CD4-positive, alpha-beta T cell treated with Interleukin-4 for 1 hour (primary cell): Measurements from ENCODE around the gene ZIC5.

Experiments used
- DNase-seq, 2 donors: peaks; one replicate each; pipeline ENCODE4 v3.0.0-alpha.2; 2020 to 2022

The ZIC5 gene

GRCh38 chr13:99975626-99976025, 4.1 kb upstream of the ZIC5 start:
- peak in 1 of 2 donors; percentile 1 for DNase-seq

- peak in 1 of 2 donors; percentile 5 for DNase-seq
Measured at GRCh38 chr13:99974939-99975561, 3.5 kb upstream of the ZIC5 start.

DNA sequence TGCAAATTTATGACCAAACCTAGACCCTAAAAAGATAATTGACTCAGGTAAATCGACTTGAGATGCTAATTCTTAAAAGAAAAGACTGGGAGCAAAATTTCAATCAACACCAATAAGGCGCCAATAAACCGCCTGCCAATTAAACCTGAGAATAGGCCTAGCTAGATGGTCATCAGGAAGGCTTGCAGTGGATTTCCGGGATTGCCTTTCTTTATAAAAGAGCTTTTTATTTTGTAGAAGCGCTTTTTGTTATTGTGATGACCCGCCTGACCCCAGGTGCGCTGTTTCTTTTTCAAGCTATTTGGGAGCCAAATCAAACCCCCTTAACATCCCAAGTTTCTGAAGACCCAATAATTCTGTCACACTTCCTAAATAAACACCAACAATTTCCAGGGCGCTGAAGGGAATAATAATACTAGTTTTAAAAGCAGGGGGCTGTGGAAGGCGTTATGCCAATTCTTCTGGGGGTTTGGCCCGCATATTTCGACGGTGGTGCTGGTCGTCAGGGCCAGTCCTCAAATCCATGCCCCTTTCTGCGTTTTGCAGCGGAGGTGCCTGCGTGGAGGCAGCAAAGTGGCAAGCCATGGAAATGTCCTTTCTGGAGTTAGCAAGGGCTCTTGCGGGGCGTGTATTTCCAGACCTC, 2.9 kb upstream of the ZIC5 start:
- peak in 1 of 2 donors; percentile 1 for DNase-seq

DNA sequence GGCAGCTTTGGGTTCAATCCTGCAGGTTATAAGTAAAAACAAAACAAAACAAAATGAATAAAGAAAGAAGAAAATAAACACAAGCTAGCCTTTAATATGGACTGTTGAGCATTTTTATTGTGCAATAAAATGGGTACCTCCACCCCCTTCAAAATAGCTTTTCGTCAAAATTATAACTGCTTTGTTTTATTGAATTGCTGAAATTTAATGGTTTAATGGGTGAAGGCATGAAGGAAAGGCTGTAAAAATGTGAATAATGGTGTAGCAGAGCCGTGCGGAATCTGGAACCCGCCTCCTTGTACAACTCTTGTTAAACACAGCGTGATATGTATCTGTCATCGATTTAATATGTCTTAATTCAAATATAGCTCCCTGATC, 2.2 kb upstream of the ZIC5 start:
- no peak for DNase-seq

- no peak for DNase-seq
Measured at GRCh38 chr13:99973163-99973807, 1.7 kb upstream of the ZIC5 start.

DNA sequence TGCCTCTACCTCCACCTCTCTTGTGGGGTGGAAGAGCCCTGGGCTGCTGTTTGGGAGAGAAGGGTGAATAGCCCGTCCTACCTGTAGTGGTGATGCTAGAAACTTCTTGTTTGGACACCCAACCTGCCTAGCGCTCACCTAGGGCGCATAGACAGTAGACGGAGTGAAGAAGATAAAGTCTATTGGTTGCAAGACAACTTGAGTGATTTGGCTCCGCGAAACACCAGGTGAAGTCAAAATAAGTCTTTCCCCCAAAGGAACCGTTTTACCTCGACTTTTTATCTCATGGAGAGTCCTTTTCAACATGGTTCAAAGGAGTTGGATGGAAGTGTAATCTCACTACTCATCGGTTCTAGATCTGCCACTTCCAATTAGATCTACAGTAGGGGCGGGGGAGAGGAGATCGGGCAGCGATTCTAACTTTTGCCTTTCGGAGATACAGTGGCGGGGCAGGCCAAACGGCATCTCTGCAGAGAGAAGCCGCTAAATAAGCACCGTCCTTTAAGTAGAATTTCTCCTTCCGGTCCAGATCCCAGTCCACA, 694 bp upstream of the ZIC5 start:
- no peak for DNase-seq

DNA sequence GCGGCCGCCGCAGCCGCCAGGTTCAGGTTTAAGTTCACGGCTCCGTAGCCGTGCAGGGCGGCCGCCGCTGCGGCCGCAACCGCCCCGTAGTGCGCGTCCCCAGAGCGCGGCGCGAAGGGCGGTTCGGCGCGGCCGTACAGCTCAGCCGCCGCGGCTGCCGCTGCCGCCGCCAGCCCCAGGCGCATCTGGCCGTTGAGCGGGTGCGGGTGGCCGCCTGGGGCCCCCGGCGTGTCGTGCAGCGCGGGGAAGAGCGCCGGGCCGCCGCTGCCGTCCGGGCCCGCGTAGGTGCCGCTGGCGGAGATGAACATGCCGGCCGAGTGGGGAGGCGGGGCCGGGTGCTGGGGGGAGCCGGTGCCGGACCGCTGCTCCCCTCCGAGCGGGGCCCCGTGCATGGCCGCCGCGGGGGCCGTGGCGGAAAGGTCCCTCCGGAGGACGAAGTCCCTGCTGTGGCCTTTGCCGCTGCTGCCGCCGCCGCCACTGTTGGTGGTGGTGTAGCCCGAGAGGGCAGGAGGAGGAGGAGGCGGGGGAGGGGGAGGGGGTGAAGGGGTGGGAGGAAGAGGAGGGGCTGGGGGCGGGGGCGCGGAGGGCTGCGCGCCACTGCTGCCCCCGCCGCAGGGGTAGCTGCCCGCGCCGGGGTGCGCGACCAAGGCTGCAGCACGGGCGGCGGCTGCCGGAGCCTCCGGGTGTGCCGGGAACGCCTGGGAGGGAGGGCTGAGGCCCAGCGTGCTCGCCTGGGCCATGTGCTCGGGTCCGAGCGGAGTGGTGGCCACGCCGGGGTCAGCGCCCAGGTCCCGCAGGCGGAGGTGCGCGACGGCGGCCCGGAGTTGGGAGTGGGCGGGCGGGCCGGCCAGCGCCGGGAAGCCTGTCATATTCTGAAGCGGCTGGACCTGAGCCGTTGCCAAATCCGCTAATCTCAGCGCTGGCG, 654 bp downstream of the ZIC5 start:
- no peak for DNase-seq

GRCh38 chr13:99969919-99970650, 1.5 kb downstream of the ZIC5 start:
- no peak for DNase-seq

DNA sequence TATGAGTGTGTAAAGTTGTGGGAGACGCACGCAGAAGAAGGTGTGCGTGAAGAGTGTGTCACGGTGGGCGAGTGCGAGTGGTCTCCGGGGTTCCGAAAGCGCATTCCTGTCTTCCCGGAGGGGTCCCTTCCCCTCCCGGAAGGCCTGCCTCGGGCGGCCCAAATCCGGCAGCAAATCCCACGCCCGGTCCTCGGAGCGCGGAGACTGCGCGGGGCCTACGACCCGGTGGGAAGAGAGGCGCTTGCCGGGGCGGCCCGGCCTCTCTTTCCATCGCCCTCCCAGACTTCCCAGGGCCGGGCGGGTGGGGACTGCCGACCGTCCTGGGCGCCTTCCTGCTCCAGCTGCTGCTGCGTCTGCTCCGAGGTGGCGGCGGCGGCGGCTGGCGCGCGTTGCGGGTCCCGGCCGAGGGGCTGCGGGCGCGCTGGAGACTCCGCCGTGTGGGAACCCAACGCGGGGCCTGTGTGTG, 2.1 kb downstream of the ZIC5 start:
- DNase-seq = peak in 1 of 2 donors; percentile 10

GRCh38 chr13:99968521-99969452, 2.8 kb downstream of the ZIC5 start:
- DNase-seq = peak in 1 of 2 donors; percentile 9

- peak in 1 of 2 donors; percentile 6 for DNase-seq
Measured at GRCh38 chr13:99967869-99968520, 3.6 kb downstream of the ZIC5 start.

DNA sequence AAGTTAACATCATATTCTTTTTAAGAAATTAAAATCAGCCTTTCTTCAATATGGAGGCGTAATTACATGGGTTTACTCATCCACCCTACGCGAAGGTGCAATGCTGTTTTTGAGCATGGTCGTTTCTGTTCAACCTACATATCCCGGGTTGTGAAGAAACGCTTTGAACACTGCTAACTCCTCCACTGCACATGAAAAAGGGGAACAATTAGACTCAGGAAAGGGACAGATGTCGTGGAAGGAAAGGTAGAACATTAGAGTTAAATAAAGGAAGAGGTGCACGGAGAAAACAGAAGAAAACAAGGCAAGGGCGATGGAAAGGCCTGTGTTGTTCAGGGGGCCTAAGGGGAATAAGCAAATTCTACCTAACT, 4.1 kb downstream of the ZIC5 start:
- peak in 1 of 2 donors; percentile 3 for DNase-seq

GRCh38 chr13:99966064-99966805, 5.3 kb downstream of the ZIC5 start:
- peak in 1 of 2 donors; percentile 3 for DNase-seq

DNA sequence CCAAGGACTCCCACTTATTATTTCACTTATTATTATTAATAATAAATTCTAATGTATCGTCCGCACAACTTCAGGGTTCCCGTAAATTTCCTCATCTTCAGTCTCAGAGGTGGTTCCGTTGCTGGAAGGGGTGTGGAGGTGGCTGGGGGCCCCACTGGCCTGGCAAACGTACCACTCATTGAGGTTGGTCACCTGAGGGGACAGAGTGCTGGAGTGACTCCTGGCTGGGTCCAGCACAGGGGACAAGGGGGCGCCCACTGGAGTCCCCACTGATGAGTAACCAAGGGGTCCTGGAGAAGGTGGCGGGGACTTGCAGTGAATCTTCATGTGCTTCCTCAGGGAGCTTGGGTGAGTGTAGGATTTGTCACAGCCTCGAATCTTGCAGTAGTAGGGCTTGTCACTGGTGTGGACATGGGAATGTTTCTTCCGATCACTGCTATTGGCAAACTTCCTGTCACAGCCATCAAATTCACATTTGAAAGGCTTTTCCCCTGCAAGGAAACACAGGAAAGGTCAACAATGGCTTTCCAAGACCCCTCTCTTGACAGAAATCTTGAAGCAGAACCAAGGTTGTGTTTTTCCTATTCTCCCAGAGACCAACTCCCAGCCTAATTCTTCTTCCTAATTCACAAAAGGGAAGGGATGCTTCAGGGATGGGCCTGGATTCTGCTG, 6.1 kb downstream of the ZIC5 start:
- peak in 1 of 2 donors; percentile 7 for DNase-seq

- DNase-seq = no peak
Measured at GRCh38 chr13:99963816-99964339, 7.7 kb downstream of the ZIC5 start.

DNA sequence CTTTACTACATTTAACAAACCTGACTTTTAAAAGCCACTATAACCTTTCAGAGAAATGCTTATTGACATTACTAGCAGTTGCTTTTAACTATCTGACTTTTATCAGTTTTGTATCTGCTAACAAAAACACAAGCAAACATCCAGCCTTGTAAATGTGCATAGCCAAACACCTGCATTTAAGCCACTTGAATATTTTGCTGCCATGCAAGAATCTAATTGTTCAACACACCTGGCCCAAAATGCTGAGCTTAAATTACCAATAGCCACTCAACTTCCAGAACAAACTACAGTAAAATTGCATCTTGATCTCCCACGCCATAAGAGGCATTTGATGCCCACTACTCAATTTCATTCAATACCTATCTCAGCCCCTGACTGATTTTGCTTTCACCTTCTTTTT, 9.3 kb downstream of the ZIC5 start:
- no peak for DNase-seq

DNA sequence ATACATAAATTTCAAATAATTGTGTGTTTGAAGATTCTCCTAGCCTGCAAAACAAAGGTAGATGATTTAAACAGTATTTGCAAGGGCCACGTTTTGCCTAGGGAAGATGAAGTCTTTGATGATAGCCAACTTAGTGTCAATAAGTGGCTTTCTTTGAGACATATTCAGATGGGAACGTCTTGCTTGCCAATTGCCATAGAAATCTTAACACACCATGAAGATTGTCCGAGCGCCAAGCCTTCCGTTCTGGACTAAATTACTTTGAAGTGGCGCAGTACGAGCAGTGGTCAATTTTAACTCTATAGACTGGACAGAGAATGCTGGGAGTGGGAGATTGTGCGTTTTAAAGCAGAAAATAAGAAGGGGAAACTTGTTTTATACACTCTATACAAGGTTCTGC, 9.9 kb downstream of the ZIC5 start:
- no peak for DNase-seq

- DNase-seq = no peak
Measured at GRCh38 chr13:99960663-99961311, 10.8 kb downstream of the ZIC5 start.
